Mammary epithelial cell (primary cell): ENCODE data around the gene LIMK1.

Source experiments
- EZH2 ChIP-seq: IDR thresholded peaks from 2 replicates; pipeline ENCODE4 v1.6.1; 2012; ENCODE audit warnings: low read length, inconsistent platforms, borderline replicate concordance
- TF ChIP-seq, protein P1 (sequence below), 2 donors: IDR thresholded peaks in 1 of 2; conservative IDR thresholded peaks in 1 of 2; 2 replicates each; pipeline ENCODE4 v1.5.1; 2011 to 2012; ENCODE audit warnings: inconsistent platforms in 2 of 2, low read length in 2 of 2, mild to moderate bottlenecking in 2 of 2, control low read depth in 1 of 2, low read depth in 1 of 2; ENCODE audit not compliant: insufficient read depth in 1 of 2; ENCODE audit errors: extremely low read depth in 1 of 2

DNA sequence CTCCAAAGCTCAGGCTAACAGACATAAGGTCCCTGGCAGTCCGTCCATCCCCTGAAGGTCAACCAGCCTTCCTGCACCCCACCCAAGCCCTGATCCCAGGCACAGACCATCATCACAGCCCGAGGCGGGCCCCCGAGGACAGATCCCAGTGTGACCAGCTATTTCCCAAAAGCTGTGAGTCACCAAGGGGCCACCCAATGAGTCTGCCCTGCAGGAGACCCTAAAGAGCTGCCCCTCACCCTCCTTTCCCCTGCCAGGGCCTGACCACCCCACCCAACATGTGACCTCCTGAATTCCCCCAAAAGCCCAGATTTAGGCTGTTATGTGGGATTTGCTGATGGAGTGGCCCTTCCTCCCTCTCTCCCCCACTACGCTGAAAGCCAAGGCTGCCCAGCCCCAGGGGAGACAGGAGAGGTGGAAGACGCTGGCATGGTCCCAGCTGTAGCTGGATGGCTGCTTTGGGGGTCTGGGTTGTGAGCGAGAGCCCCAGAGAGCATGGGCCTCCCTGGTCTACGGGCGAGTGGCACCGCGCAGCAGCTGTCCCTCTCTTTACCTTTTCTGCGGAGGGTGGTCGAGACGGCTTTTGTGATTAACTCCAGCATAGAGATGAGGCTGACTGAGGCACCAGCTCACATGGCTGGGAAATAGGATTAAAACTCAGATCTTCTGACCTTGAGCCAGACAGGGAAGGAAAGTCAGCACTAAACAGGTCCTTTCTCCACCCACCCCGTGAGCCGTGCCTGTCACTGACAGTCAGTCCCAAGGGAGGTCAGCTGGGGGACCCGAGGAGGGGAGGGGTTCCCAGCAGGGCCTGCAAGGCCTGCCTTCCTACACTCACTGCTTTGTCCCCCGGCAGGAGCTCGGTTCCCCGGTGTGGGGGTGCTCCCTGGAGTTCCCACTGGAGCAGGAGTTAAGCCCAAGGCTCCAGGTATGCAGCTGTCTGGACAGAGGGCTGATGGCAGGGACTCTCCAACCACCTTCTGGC lies 38.9 kb upstream of the LIMK1 start:
- TF ChIP-seq, protein P1, sequence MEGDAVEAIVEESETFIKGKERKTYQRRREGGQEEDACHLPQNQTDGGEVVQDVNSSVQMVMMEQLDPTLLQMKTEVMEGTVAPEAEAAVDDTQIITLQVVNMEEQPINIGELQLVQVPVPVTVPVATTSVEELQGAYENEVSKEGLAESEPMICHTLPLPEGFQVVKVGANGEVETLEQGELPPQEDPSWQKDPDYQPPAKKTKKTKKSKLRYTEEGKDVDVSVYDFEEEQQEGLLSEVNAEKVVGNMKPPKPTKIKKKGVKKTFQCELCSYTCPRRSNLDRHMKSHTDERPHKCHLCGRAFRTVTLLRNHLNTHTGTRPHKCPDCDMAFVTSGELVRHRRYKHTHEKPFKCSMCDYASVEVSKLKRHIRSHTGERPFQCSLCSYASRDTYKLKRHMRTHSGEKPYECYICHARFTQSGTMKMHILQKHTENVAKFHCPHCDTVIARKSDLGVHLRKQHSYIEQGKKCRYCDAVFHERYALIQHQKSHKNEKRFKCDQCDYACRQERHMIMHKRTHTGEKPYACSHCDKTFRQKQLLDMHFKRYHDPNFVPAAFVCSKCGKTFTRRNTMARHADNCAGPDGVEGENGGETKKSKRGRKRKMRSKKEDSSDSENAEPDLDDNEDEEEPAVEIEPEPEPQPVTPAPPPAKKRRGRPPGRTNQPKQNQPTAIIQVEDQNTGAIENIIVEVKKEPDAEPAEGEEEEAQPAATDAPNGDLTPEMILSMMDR (conservative IDR thresholded peaks at IDR 0.05 in 1 of 2, IDR thresholded peaks at IDR 0.05 in 1 of 2; ENCODE audit: extremely low read depth in 1 of 2, insufficient read depth in 1 of 2, low read depth in 1 of 2, low read length in 2 of 2) = no peak
- no peak for TF ChIP-seq EZH2
